PC-9 (cell line): ENCODE measurements around the gene PIP5K1A. TPM values are rescaled to one million over a fixed set of nuclear protein-coding genes. Genes with fewer than 3 reads are reported as not detected.

Source experiments
- BruUV-seq: library from RNA; stranded (reverse); fragments of 400-500 nt; replicated peaks from 2 replicates; lab custom pipeline; 2021; lab: Mats Ljungman, UMichigan
- CTCF ChIA-PET: fragments of 300-600 bp; sonication (Branson Sonifier 250); formaldehyde crosslinking; loops from one replicate; lab custom pipeline; 2022; ENCODE audit warnings: antibody characterized with exemption; lab: Charles Lee
- POLR2A ChIA-PET: fragments of 300-600 bp; sonication (Branson Sonifier 250); formaldehyde crosslinking; loops from one replicate; lab custom pipeline; 2022; ENCODE audit warnings: antibody characterized with exemption; ENCODE audit not compliant: unreplicated experiment; lab: Charles Lee
- DNase-seq, 2 experiments: peaks; one replicate each; pipeline versions ENCODE4 v3.0.0 to v3.0.0-alpha.2; 2015 to 2022; ENCODE audit warnings: mixed read lengths in 1 of 2
- H2AFZ ChIP-seq: fragments of 200-600 bp; sonication (generic); 2 replicates; pipeline ENCODE4 v1.8.1; 2017; ENCODE audit warnings: antibody characterized with exemption
- H3F3A ChIP-seq: fragments of 200-600 bp; sonication (generic); 2 replicates; pipeline ENCODE4 v1.8.1; 2017; ENCODE audit warnings: antibody characterized with exemption, mild to moderate bottlenecking, low read depth; ENCODE audit not compliant: insufficient read depth
- H3K27ac ChIP-seq: fragments of 200-600 bp; sonication (generic); 2 replicates; pipeline ENCODE4 v1.6.1; 2016; ENCODE audit warnings: mixed run types
- H3K27me3 ChIP-seq: fragments of 200-600 bp; sonication (generic); 2 replicates; pipeline ENCODE4 v1.6.1; 2016; ENCODE audit warnings: low read depth, mixed run types; ENCODE audit not compliant: insufficient read depth
- H3K36me3 ChIP-seq: fragments of 200-600 bp; sonication (generic); 2 replicates; pipeline ENCODE4 v1.6.1; 2016; ENCODE audit warnings: low read depth, mixed run types
- H3K4me1 ChIP-seq: fragments of 200-600 bp; sonication (generic); replicated peaks from 2 replicates; pipeline ENCODE4 v1.6.1; 2016; ENCODE audit warnings: mixed run types; ENCODE audit not compliant: insufficient read depth
- H3K4me2 ChIP-seq: fragments of 200-600 bp; sonication (generic); 2 replicates; pipeline ENCODE4 v1.6.1; 2017; ENCODE audit warnings: mixed run types
- H3K4me3 ChIP-seq: fragments of 200-600 bp; sonication (generic); 2 replicates; pipeline ENCODE4 v1.6.1; 2016; ENCODE audit warnings: mixed run types
- H3K79me2 ChIP-seq: fragments of 200-600 bp; sonication (generic); 2 replicates; pipeline ENCODE4 v1.6.1; 2017; ENCODE audit warnings: low read depth, mixed run types
- H3K9me2 ChIP-seq: fragments of 200-600 bp; sonication (generic); 2 replicates; pipeline ENCODE4 v1.8.1; 2017; ENCODE audit warnings: mild to moderate bottlenecking; ENCODE audit not compliant: insufficient read depth
- H3K9me3 ChIP-seq: fragments of 200-600 bp; sonication (generic); 2 replicates; pipeline ENCODE4 v1.8.1; 2016; ENCODE audit warnings: low read depth; ENCODE audit not compliant: insufficient read depth
- H4K20me1 ChIP-seq: fragments of 200-600 bp; sonication (generic); 2 replicates; pipeline ENCODE4 v1.8.1; 2017; ENCODE audit not compliant: insufficient read depth
- EZH2 ChIP-seq: fragments of 200-600 bp; sonication (generic); IDR thresholded peaks from 2 replicates; pipeline ENCODE4 v1.8.0; 2017; ENCODE audit warnings: antibody characterized with exemption, low read depth
- intact Hi-C: fragments of 100-400 bp; cut with micrococcal nuclease; formaldehyde crosslinking; loops from one replicate; pipeline ENCODE4 v1.10.0; 2022; ENCODE audit not compliant: unreplicated experiment
- total RNA-seq: library from RNA; stranded (reverse); gene quantifications from 2 replicates; pipeline ENCODE4 v1.2.3, GENCODE V29; 2021
- TF ChIP-seq, protein P1 (sequence below): fragments of 200-600 bp; sonication (generic); conservative IDR thresholded peaks from 2 replicates; pipeline ENCODE4 v1.6.1; 2017; ENCODE audit warnings: mixed run types, antibody characterized with exemption, mild to moderate bottlenecking, moderate library complexity

The PIP5K1A gene
- total RNA-seq, 1 experiment from 2014 or later: 69.7 TPM

DNA sequence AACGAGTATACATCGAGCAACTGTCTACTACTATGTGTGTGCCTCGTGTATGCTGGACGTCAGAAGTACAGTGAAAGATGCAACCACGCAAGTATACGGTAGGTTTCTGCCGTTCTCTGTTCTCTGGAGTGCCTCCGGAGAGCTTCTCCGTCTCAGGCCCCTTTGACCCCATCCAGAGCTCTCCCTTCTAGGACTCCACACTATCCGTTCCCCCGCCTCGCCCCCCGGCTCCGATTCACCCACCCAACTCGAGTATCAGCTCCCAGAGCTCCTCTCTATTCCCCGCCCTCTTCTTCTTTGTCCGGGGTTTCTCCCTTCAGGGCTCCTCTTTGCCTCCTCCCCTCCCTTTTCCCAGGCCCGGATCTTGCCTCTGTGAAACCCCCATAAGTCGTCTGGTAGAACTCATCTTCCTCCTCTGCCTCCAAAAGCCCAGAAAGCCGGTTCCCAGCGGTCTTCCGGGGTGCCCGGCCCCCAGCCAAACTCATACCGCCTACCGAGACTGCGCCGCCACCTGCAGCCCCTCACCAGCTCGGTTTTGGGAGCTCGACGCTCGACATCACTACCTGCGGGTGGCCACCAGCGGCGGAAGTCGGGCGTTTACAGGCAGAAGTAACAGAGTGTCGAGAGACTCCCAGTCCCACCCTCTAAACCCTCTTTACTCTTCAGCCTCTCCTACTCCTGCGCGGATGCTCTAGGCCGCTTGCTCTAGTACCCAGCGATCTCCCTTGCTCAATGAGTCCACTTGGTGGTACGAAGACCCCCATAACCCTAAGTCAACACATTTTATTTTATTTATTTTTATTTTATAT is 8.5 kb upstream of the PIP5K1A start, which contains the start of gene VPS72:
VPS72 (minus strand) TSS at position 561 of the 809 bp plus-strand sequence; CDS start at position 485, 76 bp downstream.
- peaks cover 26% of the 10 kb centered on the region for H3K4me1 ChIP-seq
- intact Hi-C loops: loop anchor here (10.0 kb wide), 2 partner anchors 355 to 845 kb away; partner anchors contain the start of genes S100A11 and TUFT1
- H4K20me1 ChIP-seq: no peaks in the 10 kb centered on the region
- no peaks in the 10 kb centered on the region for H3K9me2 ChIP-seq
- H3K4me3 ChIP-seq: peak within 1 kb of the TSS; percentile 71
- peak within 1 kb of the TSS; percentile 83 for H3K4me2 ChIP-seq
- peaks cover 42% of the 10 kb centered on the region for H3K79me2 ChIP-seq
- no peak for TF ChIP-seq EZH2
- TF ChIP-seq, protein P1, sequence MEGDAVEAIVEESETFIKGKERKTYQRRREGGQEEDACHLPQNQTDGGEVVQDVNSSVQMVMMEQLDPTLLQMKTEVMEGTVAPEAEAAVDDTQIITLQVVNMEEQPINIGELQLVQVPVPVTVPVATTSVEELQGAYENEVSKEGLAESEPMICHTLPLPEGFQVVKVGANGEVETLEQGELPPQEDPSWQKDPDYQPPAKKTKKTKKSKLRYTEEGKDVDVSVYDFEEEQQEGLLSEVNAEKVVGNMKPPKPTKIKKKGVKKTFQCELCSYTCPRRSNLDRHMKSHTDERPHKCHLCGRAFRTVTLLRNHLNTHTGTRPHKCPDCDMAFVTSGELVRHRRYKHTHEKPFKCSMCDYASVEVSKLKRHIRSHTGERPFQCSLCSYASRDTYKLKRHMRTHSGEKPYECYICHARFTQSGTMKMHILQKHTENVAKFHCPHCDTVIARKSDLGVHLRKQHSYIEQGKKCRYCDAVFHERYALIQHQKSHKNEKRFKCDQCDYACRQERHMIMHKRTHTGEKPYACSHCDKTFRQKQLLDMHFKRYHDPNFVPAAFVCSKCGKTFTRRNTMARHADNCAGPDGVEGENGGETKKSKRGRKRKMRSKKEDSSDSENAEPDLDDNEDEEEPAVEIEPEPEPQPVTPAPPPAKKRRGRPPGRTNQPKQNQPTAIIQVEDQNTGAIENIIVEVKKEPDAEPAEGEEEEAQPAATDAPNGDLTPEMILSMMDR: no peak; the same call in 1 of the 2 replicates
- H3F3A ChIP-seq: peaks cover 33% of the 10 kb centered on the region
- BruUV-seq: no TSS peak
- ChIA-PET CTCF (interaction anchor here (0.6 to 1.0 kb wide), 5 partner anchors 62 to 650 kb away, joined by 3 to 4 read pairs (median 3); partner anchors contain the start of gene C2CD4D), POLR2A (interaction anchor here (0.6 to 1.3 kb wide), 5 partner anchors 14 to 622 kb away, joined by 3 to 10 read pairs (median 6); no protein-coding TSS in a partner anchor)
- H2AFZ ChIP-seq: peak within 1 kb of the TSS; percentile 75
- no peaks in the 10 kb centered on the region for H3K27me3 ChIP-seq
- H3K27ac ChIP-seq: peak within 1 kb of the TSS; percentile 72
- peak; percentile 80 for DNase-seq
- H3K36me3 ChIP-seq: peaks cover 8% of the 10 kb centered on the region; the same call in 1 of the 2 replicates
- no peaks in the 10 kb centered on the region for H3K9me3 ChIP-seq

- ChIA-PET POLR2A (no interaction called here), CTCF (interaction anchor here (0.7 kb wide), 1 partner anchor 24 kb away, joined by 3 read pairs; no protein-coding TSS in a partner anchor)
- H3K4me2 ChIP-seq: no peak overlapping the region
These were observed 6.3 kb upstream of the PIP5K1A start for GRCh38 chr1:151192047-151192446.

GRCh38 chr1:151193304-151193703 is 5.0 kb upstream of the PIP5K1A start:
- DNase-seq: no peak
- peaks cover 32% of the 10 kb centered on the region for H3K4me1 ChIP-seq
- H3K36me3 ChIP-seq: no peaks in the 10 kb centered on the region
- BruUV-seq: no TSS peak
- peaks cover 59% of the 10 kb centered on the region for H3F3A ChIP-seq
- H3K9me2 ChIP-seq: no peaks in the 10 kb centered on the region
- intact Hi-C loops: loop anchor here (10.0 kb wide), 2 partner anchors 351 to 841 kb away; partner anchors contain the start of genes S100A11 and TUFT1
- no peak overlapping the region for H2AFZ ChIP-seq
- H3K9me3 ChIP-seq: no peaks in the 10 kb centered on the region
- H3K27ac ChIP-seq: no peak overlapping the region
- CTCF ChIA-PET: no interaction called here
- H3K4me3 ChIP-seq: no peak overlapping the region
- peaks cover 26% of the 10 kb centered on the region for H3K79me2 ChIP-seq
- H3K27me3 ChIP-seq: no peaks in the 10 kb centered on the region
- no peak overlapping the region for H3K4me2 ChIP-seq
- no peaks in the 10 kb centered on the region for H4K20me1 ChIP-seq
- POLR2A ChIA-PET: no interaction called here
- TF ChIP-seq, protein P1: no peak
- TF ChIP-seq EZH2: no peak

More at GRCh38 chr1:151192047-151192446, 6.3 kb upstream of the PIP5K1A start:
- Histone ChIP-seq H3K4me3 (no peak overlapping the region), H3F3A (peaks cover 47% of the 10 kb centered on the region), H3K4me1 (peaks cover 30% of the 10 kb centered on the region), H3K9me2 (no peaks in the 10 kb centered on the region), H3K36me3 (no peaks in the 10 kb centered on the region), H3K27ac (no peak overlapping the region), H3K79me2 (peaks cover 39% of the 10 kb centered on the region), H4K20me1 (no peaks in the 10 kb centered on the region), H3K9me3 (no peaks in the 10 kb centered on the region), H2AFZ (no peak overlapping the region), H3K27me3 (no peaks in the 10 kb centered on the region)
- no peak for DNase-seq
- no TSS peak for BruUV-seq
- TF ChIP-seq, protein P1: no peak
- TF ChIP-seq EZH2: no peak
- intact Hi-C loops: loop anchor here (10.0 kb wide), 2 partner anchors 353 to 843 kb away; partner anchors contain the start of genes S100A11 and TUFT1
